Neural cell (in vitro differentiated cells): ENCODE data around the gene HUNK. TPM values are rescaled to one million over a fixed set of nuclear protein-coding genes. Genes with fewer than 3 reads are reported as not detected.

Experiments used
- H2AFZ ChIP-seq: fragments of 200-600, 300-800 bp; sonication (generic), shearing (Covaris generic); 2 replicates; pipeline ENCODE4 v1.6.0; 2014; ENCODE audit warnings: low read depth, mild to moderate bottlenecking, antibody characterized with exemption, low read length, moderate library complexity
- H3F3A ChIP-seq: fragments of 200-600 bp; shearing (Covaris generic); 2 replicates; pipeline ENCODE4 v1.6.1; 2016; ENCODE audit warnings: mild to moderate bottlenecking, moderate library complexity, mixed read lengths, antibody characterized with exemption, low read length; ENCODE audit not compliant: insufficient read depth, poor library complexity, severe bottlenecking
- H3K27ac ChIP-seq: fragments of 200-600, 300-800 bp; sonication (generic), shearing (Covaris generic); 2 replicates; pipeline ENCODE4 v1.5.1; 2014; ENCODE audit warnings: mild to moderate bottlenecking, low read length, moderate library complexity
- H3K27me3 ChIP-seq: fragments of 300-800, 200-600 bp; sonication (generic), shearing (Covaris generic); 2 replicates; pipeline ENCODE4 v1.6.0; 2014; ENCODE audit warnings: mild to moderate bottlenecking, low read depth, low read length, moderate library complexity; ENCODE audit not compliant: insufficient read depth
- H3K36me3 ChIP-seq: fragments of 300-800, 200-600 bp; sonication (generic), shearing (Covaris generic); 2 replicates; pipeline ENCODE4 v1.5.1; 2014; ENCODE audit warnings: mild to moderate bottlenecking, antibody characterized with exemption, low read length, moderate library complexity; ENCODE audit not compliant: insufficient read depth
- H3K4me2 ChIP-seq: fragments of 300-800, 200-600 bp; sonication (generic), shearing (Covaris generic); 2 replicates; pipeline ENCODE4 v1.6.0; 2014; ENCODE audit warnings: mild to moderate bottlenecking, low read length
- H3K4me3 ChIP-seq: fragments of 300-800, 200-600 bp; sonication (generic), shearing (Covaris generic); 2 replicates; pipeline ENCODE4 v1.5.1; 2014; ENCODE audit warnings: mild to moderate bottlenecking, low read length, moderate library complexity
- H3K79me2 ChIP-seq: fragments of 200-600 bp; shearing (Covaris generic); replicated peaks from 2 replicates; pipeline ENCODE4 v1.6.0; 2014; ENCODE audit warnings: mild to moderate bottlenecking, low read length, moderate library complexity; ENCODE audit not compliant: insufficient read depth
- H3K9ac ChIP-seq: fragments of 300-800, 200-600 bp; sonication (generic), shearing (Covaris generic); 2 replicates; pipeline ENCODE4 v1.6.1; 2016; ENCODE audit warnings: mild to moderate bottlenecking, low read length, mixed read lengths
- H3K9me2 ChIP-seq: fragments of 200-600 bp; shearing (Covaris generic); 2 replicates; pipeline ENCODE4 v1.6.1; 2016; ENCODE audit warnings: mild to moderate bottlenecking, low read length, mixed read lengths; ENCODE audit not compliant: insufficient read depth
- H3K9me3 ChIP-seq: fragments of 200-600, 300-800 bp; sonication (generic), shearing (Covaris generic); 2 replicates; pipeline ENCODE4 v1.6.1; 2016; ENCODE audit warnings: mild to moderate bottlenecking, mixed run types, low read length, moderate library complexity, mixed read lengths
- H4K20me1 ChIP-seq: fragments of 200-600 bp; shearing (Covaris generic); 2 replicates; pipeline ENCODE4 v1.6.1; 2016; ENCODE audit warnings: mild to moderate bottlenecking, mixed run types; ENCODE audit not compliant: insufficient read depth
- EP300 ChIP-seq: fragments of 450-650 bp; conservative IDR thresholded peaks from 2 replicates; pipeline ENCODE4 v1.6.1; 2014; ENCODE audit warnings: antibody characterized with exemption, mild to moderate bottlenecking, moderate library complexity; ENCODE audit not compliant: poor library complexity, severe bottlenecking
- EZH2 ChIP-seq: fragments of 200-600, 300-800 bp; shearing (Covaris generic), sonication (generic); IDR thresholded peaks from 2 replicates; pipeline ENCODE4 v1.6.1; 2014; ENCODE audit warnings: antibody characterized with exemption, low read length, borderline replicate concordance, mild to moderate bottlenecking; ENCODE audit not compliant: insufficient read depth, poor library complexity, severe bottlenecking
- MXI1 ChIP-seq: fragments of 450-650 bp; conservative IDR thresholded peaks from 2 replicates; pipeline ENCODE4 v1.6.1; 2014; ENCODE audit warnings: antibody characterized with exemption, mild to moderate bottlenecking; ENCODE audit not compliant: poor library complexity, severe bottlenecking
- POLR2AphosphoS5 ChIP-seq: IDR thresholded peaks from 2 replicates; pipeline ENCODE4 v1.6.1; 2012
- RAD21 ChIP-seq: fragments of 450-650 bp; conservative IDR thresholded peaks from 2 replicates; pipeline ENCODE4 v1.6.1; 2014; ENCODE audit warnings: antibody characterized with exemption, mild to moderate bottlenecking, moderate library complexity
- REST ChIP-seq: IDR thresholded peaks from 2 replicates; pipeline ENCODE4 v1.6.1; 2012; ENCODE audit warnings: borderline replicate concordance
- SMC3 ChIP-seq: fragments of 450-650 bp; conservative IDR thresholded peaks from 2 replicates; pipeline ENCODE4 v1.6.1; 2014; ENCODE audit warnings: antibody characterized with exemption, mild to moderate bottlenecking, moderate library complexity; ENCODE audit not compliant: poor library complexity
- polyA plus RNA-seq: library from polyadenylated mRNA; depleted of rRNA; stranded (reverse); fragments of >200 nt; gene quantifications from 2 replicates; pipeline ENCODE4 v1.2.3, GENCODE V29; 2014

The HUNK gene
- polyA plus RNA-seq, 1 donor from 2014 or later, result 9.3 TPM

GRCh38 chr21:32034850-32035249, 162.0 kb downstream of the HUNK start:
- Histone ChIP-seq H3K27ac (no peak overlapping the region), H3K4me2 (no peak overlapping the region), H3K4me3 (no peak overlapping the region), H3K9me2 (no peaks in the 10 kb centered on the region), H3K9ac (no peak overlapping the region), H3F3A (no peaks in the 10 kb centered on the region), H3K36me3 (no peaks in the 10 kb centered on the region), H3K9me3 (no peaks in the 10 kb centered on the region), H4K20me1 (no peaks in the 10 kb centered on the region), H3K27me3 (no peaks in the 10 kb centered on the region), H2AFZ (no peak overlapping the region), H3K79me2 (no peaks in the 10 kb centered on the region)
- TF ChIP-seq SMC3 (no peak), EZH2 (no peak), POLR2AphosphoS5 (no peak), EP300 (no peak), REST (no peak)

GRCh38 chr21:32035617-32036016, 162.8 kb downstream of the HUNK start:
- H3K36me3 ChIP-seq, result no peaks in the 10 kb centered on the region
- H3F3A ChIP-seq, result no peaks in the 10 kb centered on the region
- H3K9me3 ChIP-seq, result no peaks in the 10 kb centered on the region
- H2AFZ ChIP-seq, result no peak overlapping the region
- no peak overlapping the region for H3K4me2 ChIP-seq
- H3K9ac ChIP-seq, result no peak overlapping the region
- H4K20me1 ChIP-seq, result no peaks in the 10 kb centered on the region
- no peaks in the 10 kb centered on the region for H3K9me2 ChIP-seq
- H3K4me3 ChIP-seq, result no peak overlapping the region
- H3K27me3 ChIP-seq, result no peaks in the 10 kb centered on the region
- no peak overlapping the region for H3K27ac ChIP-seq
- H3K79me2 ChIP-seq, result no peaks in the 10 kb centered on the region
- TF ChIP-seq RAD21, result no peak
- TF ChIP-seq REST, result no peak
- TF ChIP-seq EZH2, result no peak
- no peak for TF ChIP-seq SMC3
- no peak for TF ChIP-seq MXI1
- TF ChIP-seq EP300, result no peak
- TF ChIP-seq POLR2AphosphoS5, result no peak
